Epithelial cell of esophagus (primary cell): Measurements from ENCODE around the gene VTCN1.

Experiments used
- DNase-seq: peaks from one replicate; pipeline ENCODE4 v3.0.0; 2010; ENCODE audit warnings: low read depth
- H3K4me3 ChIP-seq: 2 replicates; pipeline ENCODE4 v1.5.1; 2011; ENCODE audit warnings: mild to moderate bottlenecking, low read length, control low read depth
- TF ChIP-seq, protein P1 (sequence below): IDR thresholded peaks from 2 replicates; pipeline ENCODE4 v1.5.1; 2011; ENCODE audit warnings: low read depth, mild to moderate bottlenecking, low read length, control low read depth, inconsistent platforms; ENCODE audit not compliant: insufficient read depth; ENCODE audit errors: missing control alignments

The VTCN1 gene

GRCh38 chr1:117135329-117135728 is 75.4 kb downstream of the VTCN1 start:
- H3K4me3 ChIP-seq: no peak overlapping the region
- DNase-seq: no peak
- TF ChIP-seq, protein P1, sequence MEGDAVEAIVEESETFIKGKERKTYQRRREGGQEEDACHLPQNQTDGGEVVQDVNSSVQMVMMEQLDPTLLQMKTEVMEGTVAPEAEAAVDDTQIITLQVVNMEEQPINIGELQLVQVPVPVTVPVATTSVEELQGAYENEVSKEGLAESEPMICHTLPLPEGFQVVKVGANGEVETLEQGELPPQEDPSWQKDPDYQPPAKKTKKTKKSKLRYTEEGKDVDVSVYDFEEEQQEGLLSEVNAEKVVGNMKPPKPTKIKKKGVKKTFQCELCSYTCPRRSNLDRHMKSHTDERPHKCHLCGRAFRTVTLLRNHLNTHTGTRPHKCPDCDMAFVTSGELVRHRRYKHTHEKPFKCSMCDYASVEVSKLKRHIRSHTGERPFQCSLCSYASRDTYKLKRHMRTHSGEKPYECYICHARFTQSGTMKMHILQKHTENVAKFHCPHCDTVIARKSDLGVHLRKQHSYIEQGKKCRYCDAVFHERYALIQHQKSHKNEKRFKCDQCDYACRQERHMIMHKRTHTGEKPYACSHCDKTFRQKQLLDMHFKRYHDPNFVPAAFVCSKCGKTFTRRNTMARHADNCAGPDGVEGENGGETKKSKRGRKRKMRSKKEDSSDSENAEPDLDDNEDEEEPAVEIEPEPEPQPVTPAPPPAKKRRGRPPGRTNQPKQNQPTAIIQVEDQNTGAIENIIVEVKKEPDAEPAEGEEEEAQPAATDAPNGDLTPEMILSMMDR: no peak

DNA sequence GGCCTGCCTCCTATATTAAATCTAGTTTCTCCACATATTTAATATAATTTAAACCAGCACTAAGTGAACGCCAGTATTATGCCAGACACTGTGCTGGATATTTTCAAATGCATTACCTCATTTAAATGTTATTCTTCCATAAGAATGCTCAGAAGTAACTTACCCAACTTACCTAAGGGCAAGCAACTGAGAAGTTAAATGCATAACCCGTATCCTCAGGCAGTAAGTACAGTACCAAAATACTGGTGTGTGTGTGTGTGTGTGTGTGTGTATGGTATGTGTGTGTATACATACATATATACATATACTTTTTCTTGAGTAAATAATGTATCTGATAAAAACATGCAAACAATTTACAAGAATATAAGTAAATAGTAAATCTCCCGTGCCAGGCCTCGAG is 80.2 kb downstream of the VTCN1 start:
- H3K4me3 ChIP-seq: no peak overlapping the region
- no peak for DNase-seq
- TF ChIP-seq, protein P1: no peak

DNA sequence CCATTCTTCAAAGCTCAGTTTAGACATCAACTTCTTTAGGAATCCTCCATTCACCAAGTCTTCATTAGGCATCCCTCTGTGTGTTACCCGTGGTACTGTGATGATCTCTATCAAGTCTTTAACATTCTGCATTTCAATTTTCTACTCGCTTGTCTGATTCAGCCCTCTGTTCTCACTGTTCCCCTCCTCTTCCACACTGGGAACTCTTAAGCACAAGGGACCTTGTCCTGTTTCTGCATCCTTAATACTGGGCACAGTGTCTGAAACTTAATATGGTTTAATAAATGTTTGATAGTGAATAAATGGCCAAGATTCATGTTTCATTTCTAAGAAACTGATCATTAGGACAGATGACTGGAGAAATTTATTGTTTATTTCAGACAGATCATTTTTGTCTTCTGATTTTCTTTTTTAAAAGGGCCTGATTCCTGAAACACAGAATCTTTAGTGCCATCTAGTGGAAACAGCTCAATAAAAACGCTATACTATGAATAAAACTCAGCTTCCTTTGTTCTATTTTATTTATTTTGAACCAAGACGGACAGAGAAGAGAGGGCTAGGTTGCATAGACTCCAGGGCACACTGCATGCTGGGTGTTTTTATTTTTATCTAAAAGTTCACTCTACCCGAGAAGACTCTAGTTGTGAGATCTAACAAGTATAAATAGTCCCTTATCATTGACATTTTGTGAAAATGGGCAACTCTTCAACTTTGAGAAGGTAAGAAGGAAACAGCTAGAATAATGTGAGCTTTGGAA is 82.2 kb downstream of the VTCN1 start:
- TF ChIP-seq, protein P1: peak; percentile 47
- peak; percentile 47 for DNase-seq

GRCh38 chr1:117127795-117128194 is 82.9 kb downstream of the VTCN1 start:
- peak; percentile 63 for DNase-seq
- TF ChIP-seq, protein P1: no peak
- no peak overlapping the region for H3K4me3 ChIP-seq

More for the DNA sequence above, 82.2 kb downstream of the VTCN1 start:
- no peak overlapping the region for H3K4me3 ChIP-seq

GRCh38 chr1:117124661-117125060 is 86.1 kb downstream of the VTCN1 start:
- no peak overlapping the region for H3K4me3 ChIP-seq
- no peak for DNase-seq
- TF ChIP-seq, protein P1: no peak

DNA sequence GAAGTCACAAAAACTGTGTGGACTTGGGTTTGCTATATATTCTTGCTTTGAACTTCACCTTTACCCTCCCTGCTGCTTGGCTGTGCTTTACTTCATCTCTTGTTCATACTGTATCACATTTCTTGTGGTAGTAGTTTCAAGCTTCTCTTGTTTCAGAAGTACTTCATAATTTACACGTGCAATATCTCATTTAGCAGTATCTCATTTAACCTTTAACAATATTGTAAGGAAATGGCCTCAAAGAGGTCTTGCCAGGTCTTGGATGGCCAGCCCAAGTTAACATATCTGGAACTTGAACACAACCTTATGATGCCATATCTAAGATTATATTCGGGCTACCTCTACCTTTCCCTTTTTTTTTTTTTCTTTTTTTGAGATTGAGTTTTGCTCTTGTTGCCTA is 87.5 kb downstream of the VTCN1 start:
- DNase-seq: no peak
- TF ChIP-seq, protein P1: no peak
- no peak overlapping the region for H3K4me3 ChIP-seq
